HT1080 (cell line): ENCODE measurements around the gene HSFX4. TPM values are rescaled to one million over a fixed set of nuclear protein-coding genes. Genes with fewer than 3 reads are reported as not detected.
"Not testable (repeated sequence)": the region's sequence is repeated elsewhere in the genome, so short reads cannot be mapped to it uniquely, and the experiment has no call there.

Experiments
- DNase-seq: peaks from one replicate; pipeline ENCODE4 v3.0.0-alpha.2; 2015; ENCODE audit warnings: low read depth
- total RNA-seq: library from RNA; depleted of rRNA; stranded (reverse); fragments of >200 nt; shearing (Covaris generic); gene quantifications from 2 replicates; pipeline ENCODE4 v1.2.3, GENCODE V29; 2014

Gene HSFX4
- total RNA-seq, 1 experiment from 2014 or later, result not detected

- no peak for DNase-seq
Observed at GRCh38 chrX:149937871-149938426, 8.6 kb downstream of the HSFX4 start.

GRCh38 chrX:149938427-149938880 lies 9.1 kb downstream of the HSFX4 start, which contains the start of gene EOLA2:
TSS of gene EOLA2 (minus strand) at chrX:149938491. CDS start at chrX:149933874, 4,617 bp downstream.
- DNase-seq, result peak; percentile 97

GRCh38 chrX:149938881-149939654 lies 9.7 kb downstream of the HSFX4 start:
- peak; percentile 64 for DNase-seq

- DNase-seq, result no peak
Observed at GRCh38 chrX:149939655-149939904, 10.2 kb downstream of the HSFX4 start.

GRCh38 chrX:149939905-149940673 lies 10.7 kb downstream of the HSFX4 start:
- peak; percentile 97 for DNase-seq

- DNase-seq, result not testable (repeated sequence)
Observed at GRCh38 chrX:149940674-149941024, 11.3 kb downstream of the HSFX4 start.

- not testable (repeated sequence) for DNase-seq
Observed at GRCh38 chrX:149945087-149945670, 15.8 kb downstream of the HSFX4 start.

- not testable (repeated sequence) for DNase-seq
Observed at GRCh38 chrX:149945820-149946219, 16.4 kb downstream of the HSFX4 start.

- DNase-seq, result not testable (repeated sequence)
Observed at GRCh38 chrX:149946932-149947331, 17.6 kb downstream of the HSFX4 start.

- no peak for DNase-seq
Observed at GRCh38 chrX:149948016-149948415, 18.6 kb downstream of the HSFX4 start.

GRCh38 chrX:149949743-149950436 lies 20.5 kb downstream of the HSFX4 start:
- no peak for DNase-seq

GRCh38 chrX:149950681-149951080 lies 21.3 kb downstream of the HSFX4 start:
- peak; percentile 38 for DNase-seq

GRCh38 chrX:149961572-149961971 lies 32.2 kb downstream of the HSFX4 start:
- DNase-seq, result no peak

- no peak for DNase-seq
Observed at GRCh38 chrX:149962010-149962409, 32.6 kb downstream of the HSFX4 start.

GRCh38 chrX:149962859-149963757 lies 33.7 kb downstream of the HSFX4 start:
- DNase-seq, result peak; percentile 50

- DNase-seq, result no peak
Observed at GRCh38 chrX:149979126-149979644, 49.8 kb downstream of the HSFX4 start.
